Activated CD4-positive, alpha-beta T cell treated with anti-CD3 and anti-CD28 coated beads, Interleukin-2, amount 50 U/mL, for 4 hours (primary cell): ENCODE measurements around the gene E2F8.

Source experiments
- DNase-seq, 2 experiments: peaks; one replicate each; pipeline ENCODE4 v3.0.0-alpha.2; 2020

The E2F8 gene

GRCh38 chr11:19183646-19184045, 57.1 kb downstream of the E2F8 start:
- DNase-seq: no peak

- no peak for DNase-seq
Measured at GRCh38 chr11:19181531-19182261, 59.0 kb downstream of the E2F8 start.

DNA sequence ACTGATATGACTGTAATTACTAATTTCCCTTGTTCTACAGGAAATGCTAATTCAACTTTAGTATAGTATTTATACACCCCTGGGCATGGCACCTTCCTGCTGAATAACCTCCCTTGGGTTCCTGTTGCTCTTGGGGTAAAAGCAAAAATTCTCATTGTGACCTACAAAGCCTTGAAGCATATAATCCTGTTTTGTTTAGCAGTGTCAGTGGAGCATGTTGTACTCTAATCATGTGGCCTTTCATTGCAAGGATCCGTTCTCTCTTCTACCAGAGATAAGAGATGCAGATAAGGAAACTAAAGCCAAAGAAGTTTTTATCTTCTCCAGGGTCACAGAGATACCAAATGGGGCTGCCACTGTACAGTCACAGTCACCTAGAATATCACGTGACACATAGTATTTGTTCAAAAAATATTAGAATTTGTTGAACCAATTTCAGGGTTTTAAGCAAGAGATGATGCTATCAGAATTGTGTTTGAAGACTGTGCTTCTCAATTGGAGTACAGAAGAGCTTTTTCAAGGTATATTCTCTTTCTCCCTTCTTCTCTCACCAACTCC, 64.0 kb downstream of the E2F8 start:
- DNase-seq: no peak
